Caki2 (cell line): ENCODE data around the gene PRUNE2. TPM values are rescaled to one million over a fixed set of nuclear protein-coding genes. Genes with fewer than 3 reads are reported as not detected.
A peak's percentile ranks its signal among the peaks of the same experiment; 100 is the strongest.
"Not testable (repeated sequence)": the region's sequence is repeated elsewhere in the genome, so short reads cannot be mapped to it uniquely, and the experiment has no call there.

Experiments
- DNase-seq: peaks from one replicate; pipeline ENCODE4 v3.0.0-alpha.2; 2015; ENCODE audit warnings: low read depth
- in situ Hi-C: cut with HindIII; loops from 2 replicates; pipeline ENCODE4 v1.10.0; 2016; ENCODE audit warnings: low sequenced_read_pairs, low pct_unique_long_range_greater_than_20kb, mixed read lengths
- total RNA-seq: library from RNA; depleted of rRNA; stranded (reverse); fragments of >200 nt; shearing (Covaris generic); gene quantifications from 2 replicates; pipeline ENCODE4 v1.2.3, GENCODE V29; 2014; ENCODE audit warnings: low replicate concordance; rRNA removed

The PRUNE2 gene
- total RNA-seq = 6.6 TPM in 1 of 2 replicates, not detected in the other

- DNase-seq = peak; percentile 93
- in situ Hi-C loops = no loop called here
Measured at GRCh38 chr9:76905791-76906646, at the start of gene PRUNE2. Gene PRUNE2, minus strand, starts transcription at chr9:76906114. Its CDS starts 151 bp downstream, at chr9:76905963.

- not testable (repeated sequence) for DNase-seq
Measured at GRCh38 chr9:76955406-76955805, 49.5 kb upstream of the PRUNE2 start.

GRCh38 chr9:76949865-76950264 is 44.0 kb upstream of the PRUNE2 start:
- in situ Hi-C loops = no loop called here
- no peak for DNase-seq

More at GRCh38 chr9:76955406-76955805, 49.5 kb upstream of the PRUNE2 start:
- in situ Hi-C loops = not testable (repeated sequence)

- in situ Hi-C loops = no loop called here
- DNase-seq = no peak
Measured at GRCh38 chr9:76944011-76944410, 38.1 kb upstream of the PRUNE2 start.

GRCh38 chr9:76943054-76943453 is 37.1 kb upstream of the PRUNE2 start:
- no peak for DNase-seq
- in situ Hi-C loops = no loop called here

- no peak for DNase-seq
- in situ Hi-C loops = no loop called here
Measured at GRCh38 chr9:76932757-76933156, 26.8 kb upstream of the PRUNE2 start.

GRCh38 chr9:76932265-76932664 is 26.4 kb upstream of the PRUNE2 start:
- in situ Hi-C loops = no loop called here
- no peak for DNase-seq

- no peak for DNase-seq
- in situ Hi-C loops = no loop called here
Measured at GRCh38 chr9:76927540-76928240, 21.8 kb upstream of the PRUNE2 start.

- in situ Hi-C loops = no loop called here
- DNase-seq = no peak
Measured at GRCh38 chr9:76926846-76927245, 20.9 kb upstream of the PRUNE2 start.

GRCh38 chr9:76926324-76926741 is 20.4 kb upstream of the PRUNE2 start:
- in situ Hi-C loops = no loop called here
- DNase-seq = peak; percentile 12

GRCh38 chr9:76921165-76921564 is 15.3 kb upstream of the PRUNE2 start:
- in situ Hi-C loops = no loop called here
- DNase-seq = no peak

- no peak for DNase-seq
- in situ Hi-C loops = no loop called here
Measured at GRCh38 chr9:76917299-76917698, 11.4 kb upstream of the PRUNE2 start.

- no peak for DNase-seq
- in situ Hi-C loops = no loop called here
Measured at GRCh38 chr9:76916231-76916630, 10.3 kb upstream of the PRUNE2 start.

- in situ Hi-C loops = no loop called here
- no peak for DNase-seq
Measured at GRCh38 chr9:76913467-76913866, 7.6 kb upstream of the PRUNE2 start.

- in situ Hi-C loops = no loop called here
- peak; percentile 21 for DNase-seq
Measured at GRCh38 chr9:76912636-76913275, 6.8 kb upstream of the PRUNE2 start.

- no peak for DNase-seq
- in situ Hi-C loops = no loop called here
Measured at GRCh38 chr9:76911971-76912370, 6.1 kb upstream of the PRUNE2 start.

GRCh38 chr9:76910861-76911260 is 4.9 kb upstream of the PRUNE2 start:
- in situ Hi-C loops = no loop called here
- no peak for DNase-seq

- in situ Hi-C loops = no loop called here
- no peak for DNase-seq
Measured at GRCh38 chr9:76906647-76906975, 697 bp upstream of the PRUNE2 start.
